Measurements from ENCODE around the gene PES1. TPM values are rescaled to one million over a fixed set of nuclear protein-coding genes. Genes with fewer than 3 reads are reported as not detected.
"Not testable (repeated sequence)": the region's sequence is repeated elsewhere in the genome, so short reads cannot be mapped to it uniquely, and the experiment has no call there.

PES1 gene
- polyA plus RNA-seq, 4 donors, result 37.1 to 68.3 (median 59.0) TPM

DNA sequence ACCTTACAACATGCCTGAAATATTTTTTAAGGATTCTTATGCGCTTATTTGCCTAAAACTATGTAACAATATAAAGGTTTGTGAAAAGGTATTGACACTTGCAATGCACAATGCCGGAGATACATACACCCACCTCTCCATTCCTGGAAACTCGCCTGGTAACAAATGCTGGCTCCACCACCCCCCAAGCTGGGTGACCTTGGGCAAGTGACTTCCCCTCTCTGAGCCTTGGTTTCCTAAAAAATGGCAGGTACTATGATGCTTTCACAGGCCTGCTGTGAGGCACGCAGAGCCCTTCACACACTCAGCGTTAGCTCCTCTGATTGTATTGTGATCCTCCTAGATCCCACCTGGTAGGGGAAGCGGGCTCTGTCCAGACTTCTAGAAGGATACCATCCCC is 19.5 kb downstream of the PES1 start:
- Histone ChIP-seq H3K4me3 (ENCODE audit: low read depth in 1 of 3, low read length in 3 of 3) (peak overlapping the region in 1 of 3 donors; percentile 44), H3K9me3 (ENCODE audit: control insufficient read depth in 2 of 2, insufficient read depth in 1 of 2, low read depth in 1 of 2, low read length in 1 of 2) (no peaks in the 10 kb centered on the region), H3K36me3 (ENCODE audit: control insufficient read depth in 3 of 3, insufficient read depth in 2 of 3, low read depth in 1 of 3, low read length in 3 of 3) (peaks cover 0 to 44% (median 3%) of the 10 kb centered on the region in 3 donors), H3K4me1 (ENCODE audit: control insufficient read depth in 3 of 3, insufficient read depth in 2 of 3, low read depth in 1 of 3, low read length in 2 of 3) (peaks cover 0 to 34% (median 6%) of the 10 kb centered on the region in 3 donors), H3K27ac (ENCODE audit: low read depth in 1 of 3, low read length in 2 of 3) (peak overlapping the region; percentile 45 to 91 (median 85)), H3K27me3 (ENCODE audit: control insufficient read depth in 3 of 3, insufficient read depth in 3 of 3, low read length in 3 of 3) (peaks cover 0 to 3% (median 0%) of the 10 kb centered on the region in 3 donors)
- WGBS, 3 donors, result 76 to 83% (median 82%) methylated on average over 6 of the region's 6 CpGs
- FAIRE-seq (no peak), DNase-seq (no peak)

GRCh38 chr22:30569674-30570202 is 22.0 kb downstream of the PES1 start:
- Histone ChIP-seq H3K4me3 (ENCODE audit: low read depth in 1 of 3, low read length in 3 of 3) (no peak overlapping the region), H3K36me3 (ENCODE audit: control insufficient read depth in 3 of 3, insufficient read depth in 2 of 3, low read depth in 1 of 3, low read length in 3 of 3) (peaks cover 0 to 26% (median 0%) of the 10 kb centered on the region in 3 donors), H3K27ac (ENCODE audit: low read depth in 1 of 3, low read length in 2 of 3) (no peak overlapping the region), H3K9me3 (ENCODE audit: control insufficient read depth in 2 of 2, insufficient read depth in 1 of 2, low read depth in 1 of 2, low read length in 1 of 2) (no peaks in the 10 kb centered on the region), H3K4me1 (ENCODE audit: control insufficient read depth in 3 of 3, insufficient read depth in 2 of 3, low read depth in 1 of 3, low read length in 2 of 3) (peaks cover 0 to 50% (median 8%) of the 10 kb centered on the region in 3 donors), H3K27me3 (ENCODE audit: control insufficient read depth in 3 of 3, insufficient read depth in 3 of 3, low read length in 3 of 3) (peaks cover 0 to 3% (median 0%) of the 10 kb centered on the region in 3 donors)
- 91 to 94% (median 92%) methylated on average over 10 of the region's 10 CpGs for WGBS, 3 donors
- no peak for FAIRE-seq
- no peak for DNase-seq

DNA sequence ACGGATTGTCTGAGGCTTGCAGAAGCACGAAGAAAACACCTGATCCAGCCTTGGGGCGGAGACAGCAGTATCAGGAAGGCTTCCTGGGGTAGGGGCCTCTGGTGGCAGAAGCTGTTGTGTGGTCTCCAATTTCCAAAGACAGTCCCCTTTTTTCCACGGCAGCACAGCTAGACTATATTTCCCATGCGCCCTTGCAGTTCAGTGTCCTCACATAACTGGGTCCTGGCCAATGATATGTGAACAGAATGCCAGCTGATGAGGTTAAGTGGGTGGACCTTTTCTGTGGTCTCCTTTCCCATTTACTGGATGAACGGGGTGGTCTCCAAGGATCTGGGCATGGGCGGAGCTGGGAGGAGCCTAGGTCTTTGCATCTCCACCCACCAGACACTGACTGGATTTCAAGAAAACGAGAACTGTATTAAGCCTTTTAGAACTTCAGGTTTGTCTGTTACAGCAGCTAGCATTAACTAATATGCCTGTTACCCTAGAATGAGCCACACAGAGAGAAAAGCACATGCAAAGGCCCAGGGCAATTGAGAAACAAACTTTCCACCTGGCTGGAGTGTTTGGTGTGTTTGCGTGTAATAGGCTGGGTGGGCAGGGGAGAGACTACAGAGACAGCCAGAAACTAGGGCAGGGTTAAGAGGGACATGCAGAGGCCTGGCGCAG is 23.4 kb downstream of the PES1 start:
- WGBS, 3 donors, result 75 to 87% (median 85%) methylated on average over 10 of the region's 10 CpGs
- Histone ChIP-seq H3K4me3 (ENCODE audit: low read depth in 1 of 3, low read length in 3 of 3) (no peak overlapping the region), H3K27ac (ENCODE audit: low read depth in 1 of 3, low read length in 2 of 3) (peak overlapping the region in 1 of 3 donors; percentile 48), H3K4me1 (ENCODE audit: control insufficient read depth in 3 of 3, insufficient read depth in 2 of 3, low read depth in 1 of 3, low read length in 2 of 3) (peaks cover 0 to 42% (median 8%) of the 10 kb centered on the region in 3 donors), H3K36me3 (ENCODE audit: control insufficient read depth in 3 of 3, insufficient read depth in 2 of 3, low read depth in 1 of 3, low read length in 3 of 3) (peaks cover 0 to 35% (median 0%) of the 10 kb centered on the region in 3 donors), H3K27me3 (ENCODE audit: control insufficient read depth in 3 of 3, insufficient read depth in 3 of 3, low read length in 3 of 3) (peaks cover 0 to 3% (median 0%) of the 10 kb centered on the region in 3 donors), H3K9me3 (ENCODE audit: control insufficient read depth in 2 of 2, insufficient read depth in 1 of 2, low read depth in 1 of 2, low read length in 1 of 2) (no peaks in the 10 kb centered on the region)
- DNase-seq (no peak), FAIRE-seq (no peak)

DNA sequence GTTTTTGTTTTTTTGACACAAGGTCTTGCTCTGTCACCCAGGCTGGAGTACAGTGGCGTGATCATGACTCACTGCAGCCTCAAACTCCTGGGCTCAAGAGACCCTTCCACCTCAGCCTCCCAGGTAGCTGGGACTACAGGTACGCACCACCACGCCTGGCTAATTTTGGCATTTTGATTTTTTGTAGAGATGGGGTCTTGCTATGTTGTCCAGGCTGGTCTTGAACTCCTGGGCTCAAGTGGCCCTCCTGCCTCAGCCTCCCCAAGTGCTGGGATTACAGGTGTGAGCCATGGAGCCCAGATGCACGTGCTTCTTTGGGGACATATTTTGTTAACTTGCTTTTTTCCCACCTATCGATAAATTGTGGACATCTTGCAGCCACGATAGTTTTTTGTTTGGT is 24.4 kb downstream of the PES1 start:
- not testable (repeated sequence) for H3K27me3 ChIP-seq (ENCODE audit: control insufficient read depth in 3 of 3, insufficient read depth in 3 of 3, low read length in 3 of 3); FAIRE-seq; H3K9me3 ChIP-seq (ENCODE audit: control insufficient read depth in 2 of 2, insufficient read depth in 1 of 2, low read depth in 1 of 2, low read length in 1 of 2); H3K4me3 ChIP-seq (ENCODE audit: low read depth in 1 of 3, low read length in 3 of 3); DNase-seq
- Histone ChIP-seq H3K27ac (ENCODE audit: low read depth in 1 of 3, low read length in 2 of 3) (peak overlapping the region in 1 of 3 donors; percentile 60), H3K36me3 (ENCODE audit: control insufficient read depth in 3 of 3, insufficient read depth in 2 of 3, low read depth in 1 of 3, low read length in 3 of 3) (peaks cover 0 to 42% (median 0%) of the 10 kb centered on the region in 3 donors), H3K4me1 (ENCODE audit: control insufficient read depth in 3 of 3, insufficient read depth in 2 of 3, low read depth in 1 of 3, low read length in 2 of 3) (peaks cover 0 to 32% (median 8%) of the 10 kb centered on the region in 3 donors)
- WGBS, 3 donors, result 88 to 94% (median 90%) methylated on average over 6 of the region's 6 CpGs

GRCh38 chr22:30566125-30566524 is 25.6 kb downstream of the PES1 start:
- Histone ChIP-seq H3K36me3 (ENCODE audit: control insufficient read depth in 3 of 3, insufficient read depth in 2 of 3, low read depth in 1 of 3, low read length in 3 of 3) (peaks cover 0 to 45% (median 0%) of the 10 kb centered on the region in 3 donors), H3K4me3 (ENCODE audit: low read depth in 1 of 3, low read length in 3 of 3) (no peak overlapping the region), H3K4me1 (ENCODE audit: control insufficient read depth in 3 of 3, insufficient read depth in 2 of 3, low read depth in 1 of 3, low read length in 2 of 3) (peaks cover 0 to 33% (median 18%) of the 10 kb centered on the region in 3 donors), H3K27ac (ENCODE audit: low read depth in 1 of 3, low read length in 2 of 3) (peak overlapping the region; percentile 33 to 94 (median 83)), H3K27me3 (ENCODE audit: control insufficient read depth in 3 of 3, insufficient read depth in 3 of 3, low read length in 3 of 3) (peaks cover 0 to 3% (median 0%) of the 10 kb centered on the region in 3 donors), H3K9me3 (ENCODE audit: control insufficient read depth in 2 of 2, insufficient read depth in 1 of 2, low read depth in 1 of 2, low read length in 1 of 2) (no peaks in the 10 kb centered on the region)
- DNase-seq, result peak; percentile 94 to 98
- FAIRE-seq, result no peak
- WGBS, 3 donors, result 13 to 50% (median 40%) methylated on average over 7 of the region's 7 CpGs

GRCh38 chr22:30565341-30565740 is 26.4 kb downstream of the PES1 start:
- Histone ChIP-seq H3K9me3 (ENCODE audit: control insufficient read depth in 2 of 2, insufficient read depth in 1 of 2, low read depth in 1 of 2, low read length in 1 of 2) (no peaks in the 10 kb centered on the region), H3K4me1 (ENCODE audit: control insufficient read depth in 3 of 3, insufficient read depth in 2 of 3, low read depth in 1 of 3, low read length in 2 of 3) (peaks cover 0 to 37% (median 18%) of the 10 kb centered on the region in 3 donors), H3K4me3 (ENCODE audit: low read depth in 1 of 3, low read length in 3 of 3) (no peak overlapping the region), H3K36me3 (ENCODE audit: control insufficient read depth in 3 of 3, insufficient read depth in 2 of 3, low read depth in 1 of 3, low read length in 3 of 3) (peaks cover 0 to 42% (median 0%) of the 10 kb centered on the region in 3 donors), H3K27ac (ENCODE audit: low read depth in 1 of 3, low read length in 2 of 3) (peak overlapping the region; percentile 33 to 94 (median 77)), H3K27me3 (ENCODE audit: control insufficient read depth in 3 of 3, insufficient read depth in 3 of 3, low read length in 3 of 3) (peaks cover 0 to 3% (median 0%) of the 10 kb centered on the region in 3 donors)
- FAIRE-seq (no peak), DNase-seq (no peak)
- WGBS, 3 donors, result 78 to 79% (median 78%) methylated on average over 4 of the region's 4 CpGs

- peaks cover 0 to 43% (median 18%) of the 10 kb centered on the region in 3 donors for H3K4me1 ChIP-seq (ENCODE audit: control insufficient read depth in 3 of 3, insufficient read depth in 2 of 3, low read depth in 1 of 3, low read length in 2 of 3)
- H3K4me3 ChIP-seq (ENCODE audit: low read depth in 1 of 3, low read length in 3 of 3), result no peak overlapping the region
- H3K36me3 ChIP-seq (ENCODE audit: control insufficient read depth in 3 of 3, insufficient read depth in 2 of 3, low read depth in 1 of 3, low read length in 3 of 3), result peaks cover 0 to 43% (median 0%) of the 10 kb centered on the region in 3 donors
- 47 to 76% (median 62%) methylated on average over 3 of the region's 3 CpGs for WGBS, 3 donors
- no peak overlapping the region for H3K27ac ChIP-seq (ENCODE audit: low read depth in 1 of 3, low read length in 2 of 3)
- FAIRE-seq (no peak), DNase-seq (no peak)
- H3K27me3 ChIP-seq (ENCODE audit: control insufficient read depth in 3 of 3, insufficient read depth in 3 of 3, low read length in 3 of 3), result peaks cover 0 to 3% (median 0%) of the 10 kb centered on the region in 3 donors
- no peaks in the 10 kb centered on the region for H3K9me3 ChIP-seq (ENCODE audit: control insufficient read depth in 2 of 2, insufficient read depth in 1 of 2, low read depth in 1 of 2, low read length in 1 of 2)
These were observed 27.0 kb downstream of the PES1 start for GRCh38 chr22:30564761-30565119.

- Histone ChIP-seq H3K4me3 (ENCODE audit: low read depth in 1 of 3, low read length in 3 of 3) (no peak overlapping the region), H3K4me1 (ENCODE audit: control insufficient read depth in 3 of 3, insufficient read depth in 2 of 3, low read depth in 1 of 3, low read length in 2 of 3) (peaks cover 0 to 47% (median 18%) of the 10 kb centered on the region in 3 donors), H3K27ac (ENCODE audit: low read depth in 1 of 3, low read length in 2 of 3) (no peak overlapping the region), H3K36me3 (ENCODE audit: control insufficient read depth in 3 of 3, insufficient read depth in 2 of 3, low read depth in 1 of 3, low read length in 3 of 3) (peaks cover 0 to 42% (median 0%) of the 10 kb centered on the region in 3 donors), H3K27me3 (ENCODE audit: control insufficient read depth in 3 of 3, insufficient read depth in 3 of 3, low read length in 3 of 3) (peaks cover 0 to 3% (median 0%) of the 10 kb centered on the region in 3 donors), H3K9me3 (ENCODE audit: control insufficient read depth in 2 of 2, insufficient read depth in 1 of 2, low read depth in 1 of 2, low read length in 1 of 2) (no peaks in the 10 kb centered on the region)
- FAIRE-seq (no peak), DNase-seq (no peak)
- 76 to 91% (median 79%) methylated on average over 8 of the region's 8 CpGs for WGBS, 3 donors
These were observed 27.5 kb downstream of the PES1 start for GRCh38 chr22:30564045-30564760.
